Measurements from ENCODE around the gene FCN1.

Gene FCN1

GRCh38 chr9:134937164-134937555 lies 19.4 kb upstream of the FCN1 start:
- no peak for DNase-seq (ENCODE audit: low read depth in 2 of 2)

- DNase-seq (ENCODE audit: low read depth in 2 of 2), result no peak
These were observed 18.8 kb upstream of the FCN1 start for GRCh38 chr9:134936346-134937163.

- no peak for DNase-seq (ENCODE audit: low read depth in 2 of 2)
These were observed 18.1 kb upstream of the FCN1 start for GRCh38 chr9:134935701-134936345.

GRCh38 chr9:134935056-134935640 lies 17.4 kb upstream of the FCN1 start:
- no peak for DNase-seq (ENCODE audit: low read depth in 2 of 2)

- DNase-seq (ENCODE audit: low read depth in 2 of 2), result no peak
These were observed 15.5 kb upstream of the FCN1 start for GRCh38 chr9:134933076-134933659.

- no peak for DNase-seq (ENCODE audit: low read depth in 2 of 2)
These were observed 14.9 kb upstream of the FCN1 start for GRCh38 chr9:134932606-134933005.

- DNase-seq (ENCODE audit: low read depth in 2 of 2), result no peak
These were observed 14.5 kb upstream of the FCN1 start for GRCh38 chr9:134932171-134932570.

GRCh38 chr9:134930398-134930797 lies 12.7 kb upstream of the FCN1 start:
- no peak for DNase-seq (ENCODE audit: low read depth in 2 of 2)

GRCh38 chr9:134929193-134930158 lies 11.8 kb upstream of the FCN1 start:
- no peak for DNase-seq (ENCODE audit: low read depth in 2 of 2)

- no peak for DNase-seq (ENCODE audit: low read depth in 2 of 2)
These were observed 10.9 kb upstream of the FCN1 start for GRCh38 chr9:134928436-134929192.

- no peak for DNase-seq (ENCODE audit: low read depth in 2 of 2)
These were observed 7.3 kb upstream of the FCN1 start for GRCh38 chr9:134925011-134925511.

- no peak for DNase-seq (ENCODE audit: low read depth in 2 of 2)
These were observed 5.8 kb upstream of the FCN1 start for GRCh38 chr9:134923466-134923865.

GRCh38 chr9:134922932-134923240 lies 5.2 kb upstream of the FCN1 start:
- no peak for DNase-seq (ENCODE audit: low read depth in 2 of 2)

- no peak for DNase-seq (ENCODE audit: low read depth in 2 of 2)
These were observed 4.6 kb upstream of the FCN1 start for GRCh38 chr9:134922066-134922931.

GRCh38 chr9:134919303-134919702 lies 1.6 kb upstream of the FCN1 start:
- DNase-seq (ENCODE audit: low read depth in 2 of 2), result no peak

GRCh38 chr9:134918646-134919045 lies 934 bp upstream of the FCN1 start:
- no peak for DNase-seq (ENCODE audit: low read depth in 2 of 2)

- no peak for DNase-seq (ENCODE audit: low read depth in 2 of 2)
These were observed 1.5 kb downstream of the FCN1 start for GRCh38 chr9:134916161-134916665.

- DNase-seq (ENCODE audit: low read depth in 2 of 2), result no peak
These were observed 2.4 kb downstream of the FCN1 start for GRCh38 chr9:134915046-134915985.

GRCh38 chr9:134914501-134914834 lies 3.2 kb downstream of the FCN1 start:
- DNase-seq (ENCODE audit: low read depth in 2 of 2), result no peak
